Neural crest cell (in vitro differentiated cells): ENCODE measurements around the gene MYO9B. TPM values are rescaled to one million over a fixed set of nuclear protein-coding genes. Genes with fewer than 3 reads are reported as not detected.

Source experiments
- DNase-seq: peaks from one replicate; pipeline ENCODE4 v3.0.0; 2021; ENCODE audit warnings: low read depth, mixed read lengths, low spot score
- H3K27ac Mint-ChIP-seq: one replicate; pipeline ENCODE4 v1.8.0; 2021; ENCODE audit warnings: mild to moderate bottlenecking, mixed read lengths; ENCODE audit not compliant: unreplicated experiment
- H3K27me3 Mint-ChIP-seq: 2 replicates; pipeline ENCODE4 v1.8.0; 2021; ENCODE audit warnings: low read depth, mild to moderate bottlenecking, mixed read lengths
- H3K36me3 Mint-ChIP-seq: 2 replicates; pipeline ENCODE4 v1.8.0; 2021; ENCODE audit warnings: low read depth, mild to moderate bottlenecking, mixed read lengths
- H3K4me1 Mint-ChIP-seq: 2 replicates; pipeline ENCODE4 v1.8.0; 2021; ENCODE audit warnings: mixed read lengths
- H3K4me3 Mint-ChIP-seq: one replicate; pipeline ENCODE4 v1.8.0; 2021; ENCODE audit warnings: mild to moderate bottlenecking, mixed read lengths
- H3K9me3 Mint-ChIP-seq: 2 replicates; pipeline ENCODE4 v1.8.0; 2021; ENCODE audit warnings: mixed read lengths
- CTCF ChIP-seq: fragments of 200-600 bp; sonication (generic); conservative IDR thresholded peaks from 2 replicates; pipeline ENCODE4 v1.5.0; 2021; ENCODE audit warnings: antibody characterized with exemption, mild to moderate bottlenecking
- total RNA-seq: library from RNA; stranded (reverse); gene quantifications from 2 replicates; pipeline ENCODE4 v1.2.1, GENCODE V29; 2021

The MYO9B gene
- total RNA-seq, 1 donor from 2014 or later, result 113 TPM

- H3K4me1 Mint-ChIP-seq, result peaks cover 12% of the 10 kb centered on the region
- no peak for TF ChIP-seq CTCF
- no peaks in the 10 kb centered on the region for H3K27me3 Mint-ChIP-seq
- H3K4me3 Mint-ChIP-seq, result no peak overlapping the region
- H3K9me3 Mint-ChIP-seq, result no peaks in the 10 kb centered on the region
- no peak for DNase-seq
- peaks cover 3% of the 10 kb centered on the region for H3K36me3 Mint-ChIP-seq
- no peak overlapping the region for H3K27ac Mint-ChIP-seq
Observed at GRCh38 chr19:17125062-17125727, 49.6 kb downstream of the MYO9B start.

DNA sequence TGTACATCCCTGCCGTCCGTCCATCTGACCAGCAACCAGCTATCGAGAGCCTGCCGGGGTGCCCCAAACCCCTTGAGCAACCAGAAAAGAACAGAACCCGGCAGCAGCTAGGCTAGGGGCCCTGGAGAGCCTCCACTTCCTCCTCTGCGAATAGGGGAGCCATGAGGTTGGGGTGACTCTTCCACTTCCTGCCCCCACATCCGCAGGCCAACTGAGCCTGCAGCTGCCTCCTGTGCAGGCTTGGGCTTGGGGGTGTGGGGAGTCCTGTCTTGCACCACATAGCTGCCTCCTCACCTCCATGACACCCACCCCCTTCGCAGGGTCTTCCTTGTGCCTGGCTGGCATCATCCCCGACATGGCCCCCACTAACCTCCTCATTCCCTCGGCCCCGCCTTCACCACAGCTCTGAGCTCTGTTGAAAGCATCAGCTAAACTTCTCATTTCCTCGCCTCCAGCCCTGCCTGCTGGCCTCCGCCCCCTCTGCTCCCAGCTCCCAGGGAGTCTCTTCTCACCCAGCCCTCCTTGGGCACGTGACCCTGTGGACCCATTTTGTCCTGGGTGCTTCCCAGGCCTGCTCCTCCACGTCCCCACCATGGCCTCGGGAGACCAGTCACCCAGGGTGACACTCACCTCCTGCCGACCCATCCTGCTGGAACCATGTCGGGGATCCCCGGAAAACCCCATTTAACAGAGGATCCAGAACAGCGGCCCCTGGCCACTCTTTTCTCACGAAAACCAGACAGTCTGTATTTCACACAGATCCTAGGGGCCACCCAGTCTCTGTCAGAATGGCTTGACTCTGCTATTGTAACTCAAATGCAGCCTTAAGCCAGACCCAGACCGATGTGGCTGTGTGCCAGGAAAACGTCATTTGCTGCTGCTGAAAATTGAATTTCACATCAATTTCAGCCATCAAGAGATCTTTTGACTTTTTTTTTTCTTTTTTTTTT lies 50.4 kb downstream of the MYO9B start:
- no peak overlapping the region for H3K4me3 Mint-ChIP-seq
- no peak for TF ChIP-seq CTCF
- H3K36me3 Mint-ChIP-seq, result peaks cover 3% of the 10 kb centered on the region
- H3K27me3 Mint-ChIP-seq, result no peaks in the 10 kb centered on the region
- H3K27ac Mint-ChIP-seq, result peak overlapping the region; percentile 57
- H3K9me3 Mint-ChIP-seq, result no peaks in the 10 kb centered on the region
- DNase-seq, result no peak
- H3K4me1 Mint-ChIP-seq, result peaks cover 14% of the 10 kb centered on the region

DNA sequence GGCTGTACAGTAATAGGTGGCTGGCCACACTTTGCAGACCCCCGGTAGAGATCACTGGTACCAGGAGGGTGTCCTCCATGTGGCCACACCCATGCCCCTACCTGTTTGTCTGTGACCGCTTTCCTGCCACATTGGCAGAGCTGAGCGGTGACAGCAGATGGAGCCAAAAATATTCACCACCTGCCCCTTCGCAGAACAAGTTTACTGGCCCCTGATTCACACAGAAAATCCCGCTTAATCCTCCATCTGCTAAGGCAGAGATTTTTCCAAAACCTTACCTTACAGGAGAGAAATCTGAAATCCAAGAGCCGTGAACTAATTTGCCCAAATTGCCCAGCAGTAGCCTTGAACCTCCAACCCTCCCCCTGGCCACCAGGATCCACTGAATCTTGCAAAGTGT lies 52.1 kb downstream of the MYO9B start:
- no peak for DNase-seq
- no peaks in the 10 kb centered on the region for H3K9me3 Mint-ChIP-seq
- H3K27me3 Mint-ChIP-seq, result no peaks in the 10 kb centered on the region
- H3K4me3 Mint-ChIP-seq, result no peak overlapping the region
- peaks cover 3% of the 10 kb centered on the region for H3K36me3 Mint-ChIP-seq
- TF ChIP-seq CTCF, result no peak
- no peak overlapping the region for H3K27ac Mint-ChIP-seq
- H3K4me1 Mint-ChIP-seq, result peaks cover 15% of the 10 kb centered on the region

DNA sequence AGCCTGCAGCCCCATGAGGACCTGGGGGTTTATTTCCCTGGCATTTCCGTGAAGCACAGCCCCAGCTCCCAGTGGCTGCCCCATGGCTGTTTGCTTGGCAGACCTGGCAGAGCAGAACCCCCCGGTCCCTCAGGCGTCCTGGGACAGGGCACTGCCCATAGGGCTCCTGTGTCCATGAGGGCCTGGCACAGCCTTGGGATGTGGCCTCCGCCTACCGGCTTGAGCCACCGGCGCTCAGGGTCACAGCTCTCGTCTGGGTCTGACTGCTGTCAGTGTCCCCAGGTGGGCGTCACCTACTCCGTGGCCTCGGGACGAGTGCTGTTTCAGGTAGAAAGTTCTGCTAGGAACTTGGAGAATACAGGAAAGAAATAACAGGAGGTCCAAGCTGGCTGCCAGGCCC lies 52.8 kb downstream of the MYO9B start:
- Mint-ChIP-seq H3K27me3 (no peaks in the 10 kb centered on the region), H3K27ac (no peak overlapping the region), H3K36me3 (peaks cover 3% of the 10 kb centered on the region), H3K4me1 (peaks cover 15% of the 10 kb centered on the region), H3K4me3 (no peak overlapping the region), H3K9me3 (no peaks in the 10 kb centered on the region)
- no peak for DNase-seq
- no peak for TF ChIP-seq CTCF

- Mint-ChIP-seq H3K27me3 (no peaks in the 10 kb centered on the region), H3K36me3 (peaks cover 3% of the 10 kb centered on the region), H3K4me1 (peaks cover 16% of the 10 kb centered on the region), H3K27ac (no peak overlapping the region), H3K9me3 (no peaks in the 10 kb centered on the region), H3K4me3 (no peak overlapping the region)
- DNase-seq, result no peak
- TF ChIP-seq CTCF, result no peak
Observed at GRCh38 chr19:17128820-17129219, 53.2 kb downstream of the MYO9B start.
